Choroid plexus epithelial cell (primary cell): ENCODE measurements around the gene OPN1SW.

Source experiments
- DNase-seq: peaks from one replicate; pipeline ENCODE4 v3.0.0-alpha.2; 2010; ENCODE audit warnings: low read depth
- H3K4me3 ChIP-seq: 2 replicates; pipeline ENCODE4 v1.5.1; 2011; ENCODE audit warnings: low read depth, mild to moderate bottlenecking, control low read depth, low read length, moderate library complexity
- TF ChIP-seq, protein P1 (sequence below): conservative IDR thresholded peaks from 2 replicates; pipeline ENCODE4 v1.5.1; 2011; ENCODE audit warnings: low read depth, mild to moderate bottlenecking, control low read depth, inconsistent platforms, low read length, moderate library complexity

The OPN1SW gene

DNA sequence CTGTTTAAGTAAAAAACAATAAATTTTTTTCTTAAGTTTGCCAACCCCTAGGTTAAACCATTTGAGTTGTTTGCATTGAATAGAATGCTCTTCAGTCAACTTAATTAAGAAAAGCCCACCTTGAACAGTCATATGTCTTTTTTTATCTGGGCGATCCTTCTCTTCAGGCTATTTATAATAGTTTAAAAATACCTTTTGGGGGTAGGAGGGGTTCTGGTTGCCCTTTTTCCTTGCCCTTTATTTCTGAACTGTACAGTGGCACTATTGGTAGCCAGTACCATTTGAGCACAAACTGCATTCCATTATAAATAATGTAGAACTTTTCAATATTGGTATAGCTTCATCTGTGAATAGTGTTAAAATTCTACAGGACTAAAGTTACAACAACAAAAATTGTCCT is 23.3 kb downstream of the OPN1SW start:
- TF ChIP-seq, protein P1, sequence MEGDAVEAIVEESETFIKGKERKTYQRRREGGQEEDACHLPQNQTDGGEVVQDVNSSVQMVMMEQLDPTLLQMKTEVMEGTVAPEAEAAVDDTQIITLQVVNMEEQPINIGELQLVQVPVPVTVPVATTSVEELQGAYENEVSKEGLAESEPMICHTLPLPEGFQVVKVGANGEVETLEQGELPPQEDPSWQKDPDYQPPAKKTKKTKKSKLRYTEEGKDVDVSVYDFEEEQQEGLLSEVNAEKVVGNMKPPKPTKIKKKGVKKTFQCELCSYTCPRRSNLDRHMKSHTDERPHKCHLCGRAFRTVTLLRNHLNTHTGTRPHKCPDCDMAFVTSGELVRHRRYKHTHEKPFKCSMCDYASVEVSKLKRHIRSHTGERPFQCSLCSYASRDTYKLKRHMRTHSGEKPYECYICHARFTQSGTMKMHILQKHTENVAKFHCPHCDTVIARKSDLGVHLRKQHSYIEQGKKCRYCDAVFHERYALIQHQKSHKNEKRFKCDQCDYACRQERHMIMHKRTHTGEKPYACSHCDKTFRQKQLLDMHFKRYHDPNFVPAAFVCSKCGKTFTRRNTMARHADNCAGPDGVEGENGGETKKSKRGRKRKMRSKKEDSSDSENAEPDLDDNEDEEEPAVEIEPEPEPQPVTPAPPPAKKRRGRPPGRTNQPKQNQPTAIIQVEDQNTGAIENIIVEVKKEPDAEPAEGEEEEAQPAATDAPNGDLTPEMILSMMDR: no peak
- no peak overlapping the region for H3K4me3 ChIP-seq
- no peak for DNase-seq

DNA sequence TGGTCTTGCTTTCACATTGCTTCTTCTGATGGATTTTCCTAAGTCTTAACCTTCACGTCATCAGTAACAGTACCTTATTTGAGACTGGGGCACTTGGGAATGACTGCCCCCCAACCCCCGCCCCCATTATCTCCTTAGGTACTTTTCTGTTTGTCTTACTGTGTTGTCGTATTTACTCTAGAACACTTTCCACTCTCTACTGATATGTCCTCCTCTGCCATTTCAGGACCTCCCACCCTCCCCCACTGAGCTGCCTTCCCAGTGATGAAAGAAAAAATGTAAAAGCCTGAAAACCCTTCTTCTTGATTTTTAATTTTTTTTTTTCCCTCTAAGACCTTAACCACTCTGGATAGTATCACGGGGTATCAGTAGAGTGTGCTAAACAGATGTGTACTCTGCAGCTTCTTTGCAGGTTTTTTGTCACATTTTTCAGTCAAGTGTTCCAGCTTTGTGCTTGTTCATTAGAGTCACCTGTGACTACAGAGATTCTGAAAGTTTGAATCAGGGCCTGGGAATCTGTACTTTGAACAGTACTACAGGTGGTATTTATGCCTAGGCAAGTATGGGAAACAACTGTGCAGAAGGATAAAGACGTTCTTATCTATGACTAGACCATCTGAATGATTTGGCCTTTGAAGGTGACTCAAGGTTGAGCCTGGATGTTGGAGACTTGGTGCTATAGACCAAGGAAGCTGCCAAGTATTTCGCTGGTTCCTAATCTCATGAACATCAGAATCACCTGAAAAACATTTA is 28.1 kb downstream of the OPN1SW start:
- DNase-seq: no peak
- TF ChIP-seq, protein P1: no peak
- H3K4me3 ChIP-seq: no peak overlapping the region

DNA sequence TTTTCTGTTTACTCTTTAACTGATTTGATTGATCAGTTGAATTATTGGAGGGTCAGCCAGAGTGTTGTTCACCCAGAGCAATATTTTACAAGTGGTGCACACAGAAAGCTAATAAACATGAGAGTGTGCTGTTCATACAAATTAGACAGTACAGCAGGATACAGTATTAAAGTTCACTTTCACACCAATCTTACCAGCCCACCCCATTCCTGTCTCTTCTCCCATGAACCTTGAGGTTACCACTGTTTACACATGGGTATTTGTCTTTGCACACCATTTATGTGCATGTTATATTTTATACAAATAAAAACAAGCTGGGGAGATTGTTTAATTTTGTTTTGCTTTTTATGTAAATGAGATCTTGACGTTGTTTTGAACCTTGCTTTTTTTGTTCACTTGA is 29.9 kb downstream of the OPN1SW start:
- H3K4me3 ChIP-seq: no peak overlapping the region
- DNase-seq: no peak
- TF ChIP-seq, protein P1: no peak

DNA sequence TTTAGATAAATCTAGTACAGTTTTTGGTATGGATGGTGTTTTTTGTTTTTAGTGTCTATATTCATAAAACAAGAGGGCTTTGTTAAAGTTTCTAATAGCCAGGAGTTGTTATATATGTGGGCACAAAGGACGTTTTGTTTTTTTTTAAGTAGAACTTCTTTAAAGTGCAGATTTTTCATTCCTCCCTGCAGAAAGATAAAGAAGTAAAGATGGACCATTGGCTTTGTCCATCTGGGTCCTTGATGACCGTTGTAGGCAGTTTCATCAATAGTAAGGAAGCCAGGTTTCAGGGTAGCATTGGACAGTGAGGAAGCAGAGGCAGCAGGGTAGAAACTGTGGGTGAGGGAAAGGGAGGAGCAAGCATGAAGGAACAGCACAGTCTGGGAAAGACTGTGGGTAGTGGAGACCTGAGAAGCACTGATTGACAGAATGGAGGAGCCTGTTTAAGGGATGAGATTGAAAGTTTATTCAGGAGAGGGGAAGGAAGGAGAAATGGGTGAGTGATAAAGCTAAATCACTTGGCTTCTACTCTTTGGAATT is 31.2 kb downstream of the OPN1SW start:
- TF ChIP-seq, protein P1: no peak
- H3K4me3 ChIP-seq: no peak overlapping the region

DNA sequence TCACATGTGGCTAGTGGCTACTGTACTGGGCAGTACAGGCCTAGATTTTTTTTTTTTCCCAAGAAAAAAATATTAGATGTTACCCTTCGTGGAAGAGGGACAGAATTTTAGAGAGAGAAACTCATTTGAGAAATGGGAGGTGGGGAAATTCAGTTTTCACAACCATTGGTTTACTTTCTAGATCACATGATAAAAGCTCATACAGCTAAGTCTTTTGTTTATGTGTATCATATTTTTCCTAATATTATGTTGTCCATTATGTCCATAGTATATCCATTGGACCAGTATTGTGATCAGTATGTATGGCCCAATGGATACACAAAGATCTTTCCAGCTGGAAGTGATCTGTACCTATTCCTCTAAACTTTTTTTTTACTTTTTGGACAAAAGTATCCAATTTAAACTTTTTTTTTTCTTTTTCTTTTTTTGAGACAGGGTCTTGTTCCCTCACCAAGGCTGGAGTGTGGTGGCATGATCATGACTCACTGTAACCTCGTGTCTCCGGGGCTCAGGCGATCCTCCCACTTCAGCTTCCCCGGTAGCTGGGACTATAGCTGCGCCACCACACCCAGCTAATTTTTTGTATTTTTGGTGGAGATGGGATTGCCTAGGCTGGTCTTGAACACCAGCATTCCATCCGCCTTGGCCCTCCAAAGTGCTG is 32.4 kb downstream of the OPN1SW start:
- no peak overlapping the region for H3K4me3 ChIP-seq
- TF ChIP-seq, protein P1: no peak
- peak; percentile 54 for DNase-seq

More for the DNA sequence above, 31.2 kb downstream of the OPN1SW start:
- no peak for DNase-seq

DNA sequence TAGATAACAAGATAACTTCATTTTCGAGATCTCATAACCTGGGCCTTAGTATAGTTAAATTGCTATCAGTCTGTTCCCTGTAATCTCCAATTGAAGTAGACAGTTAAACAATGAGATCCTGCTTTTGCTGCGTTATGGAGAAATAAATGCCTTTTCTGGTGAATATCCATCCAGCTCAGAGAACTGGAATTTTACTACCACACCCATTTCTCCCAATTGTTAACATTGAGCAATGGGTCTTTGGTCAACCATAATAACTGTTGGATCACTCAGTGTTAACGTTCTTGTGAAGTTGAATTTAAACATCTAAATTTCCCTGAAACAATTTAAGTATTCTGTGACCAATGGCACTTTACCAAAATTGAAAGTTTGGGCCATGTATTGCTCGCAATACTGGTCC is 33.4 kb downstream of the OPN1SW start:
- DNase-seq: peak; percentile 44
- TF ChIP-seq, protein P1: no peak
- peak overlapping the region; percentile 0 for H3K4me3 ChIP-seq
